GM18507 (cell line): ENCODE results near the gene DIAPH3.
"Not testable (repeated sequence)": the region's sequence is repeated elsewhere in the genome, so short reads cannot be mapped to it uniquely, and the experiment has no call there.

Experiments used
- DNase-seq: peaks from one replicate; pipeline ENCODE4 v3.0.0; 2011; ENCODE audit warnings: low read depth; ENCODE audit not compliant: insufficient read length; ENCODE audit errors: extremely low spot score
- FAIRE-seq: peaks from 2 replicates; lab custom pipeline; 2011; peaks lifted over from hg19 to GRCh38; lab: Jason Lieb, UNC

DIAPH3 gene, protein sequence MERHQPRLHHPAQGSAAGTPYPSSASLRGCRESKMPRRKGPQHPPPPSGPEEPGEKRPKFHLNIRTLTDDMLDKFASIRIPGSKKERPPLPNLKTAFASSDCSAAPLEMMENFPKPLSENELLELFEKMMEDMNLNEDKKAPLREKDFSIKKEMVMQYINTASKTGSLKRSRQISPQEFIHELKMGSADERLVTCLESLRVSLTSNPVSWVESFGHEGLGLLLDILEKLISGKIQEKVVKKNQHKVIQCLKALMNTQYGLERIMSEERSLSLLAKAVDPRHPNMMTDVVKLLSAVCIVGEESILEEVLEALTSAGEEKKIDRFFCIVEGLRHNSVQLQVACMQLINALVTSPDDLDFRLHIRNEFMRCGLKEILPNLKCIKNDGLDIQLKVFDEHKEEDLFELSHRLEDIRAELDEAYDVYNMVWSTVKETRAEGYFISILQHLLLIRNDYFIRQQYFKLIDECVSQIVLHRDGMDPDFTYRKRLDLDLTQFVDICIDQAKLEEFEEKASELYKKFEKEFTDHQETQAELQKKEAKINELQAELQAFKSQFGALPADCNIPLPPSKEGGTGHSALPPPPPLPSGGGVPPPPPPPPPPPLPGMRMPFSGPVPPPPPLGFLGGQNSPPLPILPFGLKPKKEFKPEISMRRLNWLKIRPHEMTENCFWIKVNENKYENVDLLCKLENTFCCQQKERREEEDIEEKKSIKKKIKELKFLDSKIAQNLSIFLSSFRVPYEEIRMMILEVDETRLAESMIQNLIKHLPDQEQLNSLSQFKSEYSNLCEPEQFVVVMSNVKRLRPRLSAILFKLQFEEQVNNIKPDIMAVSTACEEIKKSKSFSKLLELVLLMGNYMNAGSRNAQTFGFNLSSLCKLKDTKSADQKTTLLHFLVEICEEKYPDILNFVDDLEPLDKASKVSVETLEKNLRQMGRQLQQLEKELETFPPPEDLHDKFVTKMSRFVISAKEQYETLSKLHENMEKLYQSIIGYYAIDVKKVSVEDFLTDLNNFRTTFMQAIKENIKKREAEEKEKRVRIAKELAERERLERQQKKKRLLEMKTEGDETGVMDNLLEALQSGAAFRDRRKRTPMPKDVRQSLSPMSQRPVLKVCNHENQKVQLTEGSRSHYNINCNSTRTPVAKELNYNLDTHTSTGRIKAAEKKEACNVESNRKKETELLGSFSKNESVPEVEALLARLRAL

DNA sequence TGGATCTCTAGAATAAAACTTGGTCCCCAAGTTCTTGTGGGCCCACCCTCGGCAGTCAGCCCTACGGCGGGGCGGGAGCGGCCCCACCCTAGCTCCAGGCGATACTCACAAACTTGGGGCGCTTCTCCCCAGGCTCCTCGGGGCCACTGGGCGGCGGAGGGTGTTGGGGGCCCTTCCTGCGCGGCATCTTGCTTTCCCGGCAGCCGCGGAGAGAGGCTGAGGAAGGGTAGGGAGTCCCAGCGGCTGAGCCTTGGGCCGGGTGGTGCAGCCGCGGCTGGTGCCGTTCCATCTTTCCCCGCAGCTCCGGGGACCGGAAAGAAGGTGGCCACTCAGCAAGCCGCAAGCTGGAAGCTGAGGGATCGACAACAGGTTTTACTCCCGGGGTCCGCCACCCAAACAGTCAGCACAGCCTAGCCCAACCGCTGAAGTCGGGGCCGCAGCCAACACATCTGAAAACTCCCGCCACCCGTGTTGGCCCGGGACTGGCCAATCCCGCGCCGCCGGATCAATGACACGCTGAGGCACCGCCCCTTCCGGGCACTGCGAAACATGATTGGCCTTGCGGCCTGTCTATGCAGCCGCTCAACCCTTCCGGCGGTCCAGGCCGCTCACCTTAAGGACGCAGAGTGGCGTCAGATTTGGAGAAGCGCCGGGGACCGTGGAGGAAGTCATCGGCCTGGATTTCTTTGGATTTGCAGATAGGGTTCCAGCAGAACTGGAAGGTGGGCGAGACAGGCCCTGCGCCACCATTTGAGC, at the start of gene DIAPH3:
Gene DIAPH3, minus strand, starts transcription at position 451 of the 756 bp plus-strand sequence. Its CDS starts 162 bp downstream, at position 289.
- FAIRE-seq = peak; percentile 96
- DNase-seq = peak; percentile 82

DNA sequence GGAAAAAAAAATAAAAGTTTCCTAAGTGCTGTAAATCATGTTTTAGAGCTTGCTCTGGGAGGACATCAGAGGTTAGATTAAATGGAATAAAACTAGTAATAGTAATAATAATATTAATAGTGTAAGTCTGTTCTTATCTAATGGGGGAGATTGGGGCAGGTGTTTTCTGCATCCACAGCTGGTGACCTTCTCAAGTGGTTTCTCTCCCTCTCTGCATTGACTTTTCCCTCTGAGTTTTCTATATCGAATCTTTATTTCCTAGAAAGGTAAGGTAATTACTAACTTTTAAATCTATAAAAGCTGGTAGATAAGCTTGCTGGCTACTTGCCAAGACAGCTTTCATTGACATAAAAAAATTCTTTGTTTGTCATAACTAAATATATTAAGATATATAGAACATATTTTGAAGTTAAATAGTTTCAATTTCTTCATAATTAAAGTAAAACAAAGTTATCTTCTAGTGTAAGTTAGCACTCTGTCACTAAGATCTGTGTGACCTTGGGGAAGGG, 49.6 kb upstream of the DIAPH3 start:
- DNase-seq (no peak), FAIRE-seq (no peak)

DNA sequence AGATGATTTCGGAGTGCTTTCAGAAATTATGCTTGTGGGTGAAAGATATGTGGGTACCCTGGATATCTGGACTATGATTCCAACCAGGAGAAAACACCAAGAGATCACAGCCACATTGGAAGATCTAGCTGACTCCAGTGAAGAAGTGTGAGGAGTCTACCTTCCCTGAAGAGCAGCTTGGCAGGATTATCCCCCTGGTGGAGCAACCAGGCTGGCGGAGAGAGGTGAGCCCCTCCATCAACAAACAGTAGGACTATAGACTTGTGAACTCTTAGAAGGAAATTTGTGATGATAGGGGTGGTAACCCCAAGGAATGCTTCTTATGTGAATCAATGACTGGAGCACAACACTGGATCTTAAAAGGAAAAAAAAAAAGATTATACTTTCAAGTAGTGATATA, 47.8 kb upstream of the DIAPH3 start:
- FAIRE-seq (no peak), DNase-seq (no peak)

DNA sequence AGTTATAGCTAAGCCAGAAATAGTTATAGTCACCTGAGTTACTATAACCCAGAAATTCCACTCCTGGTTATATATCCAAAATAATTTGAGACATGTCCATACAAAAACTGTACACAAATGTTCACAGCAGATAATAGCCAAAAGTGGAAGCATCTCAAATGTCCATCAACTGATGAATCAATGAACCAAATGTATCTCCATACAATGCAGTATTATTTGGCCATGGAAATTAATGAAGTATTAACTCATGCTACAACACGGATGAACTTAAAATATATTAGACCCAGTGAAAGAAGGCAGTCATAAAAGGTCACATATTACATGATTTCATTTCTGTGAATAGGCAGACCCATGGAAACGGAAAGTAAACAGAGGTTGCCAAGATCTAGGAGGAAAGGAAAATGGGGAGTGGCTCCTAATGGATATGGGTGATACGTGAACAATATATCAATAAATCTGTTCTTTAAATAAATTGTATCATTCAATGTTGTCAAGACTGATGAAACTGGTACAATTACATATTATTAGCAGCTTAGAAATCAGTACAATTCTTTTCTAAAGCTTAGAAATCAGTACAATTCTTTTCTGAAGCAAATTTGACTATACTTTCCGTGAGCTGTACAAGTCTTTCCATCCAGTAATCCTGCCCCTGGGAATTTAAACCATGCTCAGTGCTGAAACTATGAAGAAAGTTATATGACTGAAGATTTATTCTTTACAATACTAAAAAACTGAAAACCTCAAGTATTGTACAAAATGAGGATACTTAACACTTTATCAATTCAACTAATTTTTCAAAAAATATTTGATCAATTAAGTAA, 47.0 kb upstream of the DIAPH3 start:
- no peak for DNase-seq
- no peak for FAIRE-seq

DNA sequence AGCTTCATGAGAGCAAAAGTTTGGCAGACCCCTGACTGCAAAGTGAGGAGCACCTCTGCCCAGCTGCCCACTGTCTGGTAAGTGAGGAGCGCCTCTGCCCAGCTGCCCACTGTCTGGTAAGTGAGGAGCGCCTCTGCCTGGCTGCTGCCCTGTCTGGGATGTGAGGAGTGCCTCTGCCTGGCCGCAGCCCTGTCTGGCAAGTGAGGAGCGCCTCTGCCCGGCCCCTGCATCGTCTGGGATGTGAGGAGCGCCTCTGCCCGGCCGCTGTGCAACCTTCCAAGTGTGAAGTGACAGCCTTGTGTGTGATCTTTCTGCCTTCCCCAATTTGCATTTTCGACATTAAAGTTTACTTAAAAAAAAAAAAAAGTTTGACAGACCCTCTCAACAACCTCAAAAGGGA, 41.8 kb upstream of the DIAPH3 start:
- not testable (repeated sequence) for DNase-seq

DNA sequence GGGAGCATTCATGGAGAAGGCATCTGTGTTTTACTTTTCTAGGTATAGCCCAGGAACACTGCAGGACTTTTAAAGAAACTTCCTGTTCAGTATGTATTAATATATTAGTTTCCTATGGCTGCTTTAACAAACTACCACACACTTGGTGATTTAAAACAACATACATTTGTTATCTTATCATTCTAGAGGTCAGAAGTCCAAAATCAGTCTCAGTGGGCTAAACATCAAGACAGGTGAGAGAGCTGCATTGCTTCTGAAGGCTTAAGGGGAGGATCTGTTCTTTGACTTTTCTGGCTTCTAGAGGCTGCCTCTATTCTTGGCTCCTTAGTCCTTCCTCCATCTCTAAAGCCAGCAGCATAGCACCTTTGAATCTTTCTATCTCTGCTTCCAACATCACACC, 37.6 kb upstream of the DIAPH3 start:
- no peak for DNase-seq
- FAIRE-seq = no peak

More for the DNA sequence above, 41.8 kb upstream of the DIAPH3 start:
- FAIRE-seq = not testable (repeated sequence)

DNA sequence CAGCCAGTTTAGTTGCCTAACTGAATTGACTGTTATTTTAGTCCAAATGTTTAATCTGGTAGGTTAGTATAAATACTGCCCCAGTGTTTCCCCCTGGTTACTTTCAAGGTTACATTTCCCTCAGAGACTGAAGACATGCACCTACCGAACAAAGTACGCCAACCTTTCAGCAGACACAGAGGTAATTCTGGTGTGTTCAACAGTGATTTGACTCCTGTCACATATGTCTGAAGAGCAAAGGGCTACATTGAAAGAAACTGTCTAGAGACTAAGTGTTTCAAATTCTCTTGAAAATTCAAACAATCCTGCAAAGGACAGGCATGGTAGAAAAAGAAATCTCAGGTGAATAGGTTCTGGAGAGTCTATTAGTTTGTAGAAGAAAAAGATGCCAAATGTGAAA, 32.2 kb upstream of the DIAPH3 start:
- not testable (repeated sequence) for DNase-seq
- peak; percentile 33 for FAIRE-seq

DNA sequence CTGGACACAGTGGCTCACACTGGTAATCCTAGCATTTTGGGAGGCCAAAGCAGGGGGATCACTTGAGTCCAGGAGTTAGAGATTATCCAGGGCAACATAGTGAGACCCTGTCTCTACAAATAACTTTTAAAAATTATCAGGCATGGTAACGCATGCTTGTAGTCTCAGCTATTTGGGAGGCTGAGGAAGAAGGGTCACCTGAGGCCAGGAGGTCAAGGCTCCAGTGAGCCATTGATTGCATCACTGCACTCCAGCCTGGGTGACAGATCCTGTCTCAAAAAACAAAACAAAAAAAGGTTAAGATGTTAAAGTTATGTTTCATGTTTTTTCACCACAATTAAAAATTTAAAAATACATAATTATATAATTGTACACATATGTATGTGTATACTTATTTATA, 19.2 kb upstream of the DIAPH3 start:
- FAIRE-seq (no peak), DNase-seq (no peak)

DNA sequence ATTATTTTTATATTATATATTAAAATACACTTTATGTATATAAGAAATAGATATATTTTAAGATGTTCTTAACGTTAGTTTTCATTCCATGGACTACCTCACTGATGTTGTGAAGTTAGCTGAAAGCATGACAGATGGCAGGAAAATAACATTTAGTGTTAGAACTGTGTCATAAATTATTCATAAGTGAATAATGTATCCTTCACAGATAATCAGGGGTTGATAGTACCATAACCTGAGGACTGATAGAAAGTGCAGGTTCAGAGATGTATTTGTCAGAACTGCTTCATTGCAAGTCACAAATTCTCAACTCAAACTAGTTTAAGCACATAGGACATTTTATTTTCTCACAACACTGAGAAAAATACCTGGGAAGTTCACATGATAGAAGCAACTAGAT, 14.6 kb upstream of the DIAPH3 start:
- DNase-seq = no peak
- no peak for FAIRE-seq

DNA sequence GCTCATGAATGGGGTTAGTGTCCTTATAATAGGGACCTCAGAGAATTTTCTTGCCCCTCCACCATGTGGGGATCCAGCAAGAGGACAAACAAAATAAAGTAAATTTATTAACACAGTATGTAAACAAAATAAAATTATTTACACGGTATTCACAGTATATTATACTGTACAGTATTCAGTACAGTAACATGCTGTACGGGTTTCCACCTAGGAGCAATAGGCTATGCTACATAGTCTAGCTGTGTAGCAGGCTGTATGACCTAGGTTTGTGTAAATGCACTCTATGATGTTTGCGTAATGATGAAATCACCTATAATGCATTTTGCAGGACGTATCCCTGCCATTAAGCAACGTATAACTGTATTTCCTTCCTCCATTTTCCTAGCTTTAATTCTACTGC, 11.8 kb upstream of the DIAPH3 start:
- no peak for DNase-seq
- no peak for FAIRE-seq

DNA sequence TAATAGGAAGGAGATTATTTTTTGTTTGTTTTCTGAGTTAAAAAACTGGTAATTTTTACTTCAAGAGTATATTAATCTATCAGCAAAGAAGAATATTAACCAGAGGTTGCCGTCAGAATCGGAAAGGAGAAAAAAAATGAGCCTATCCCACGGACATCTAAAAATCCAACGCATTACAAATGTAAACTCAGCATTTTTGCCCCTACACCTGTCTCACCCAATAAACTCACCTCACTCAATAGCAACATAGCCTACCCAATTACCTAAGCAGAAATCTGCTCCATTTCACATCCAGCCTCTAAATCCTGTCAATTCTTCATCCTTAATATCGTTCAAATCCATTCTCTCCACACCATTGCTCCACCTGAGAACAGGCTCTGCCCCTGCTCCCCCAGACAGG, 10.4 kb upstream of the DIAPH3 start:
- FAIRE-seq (no peak), DNase-seq (no peak)

DNA sequence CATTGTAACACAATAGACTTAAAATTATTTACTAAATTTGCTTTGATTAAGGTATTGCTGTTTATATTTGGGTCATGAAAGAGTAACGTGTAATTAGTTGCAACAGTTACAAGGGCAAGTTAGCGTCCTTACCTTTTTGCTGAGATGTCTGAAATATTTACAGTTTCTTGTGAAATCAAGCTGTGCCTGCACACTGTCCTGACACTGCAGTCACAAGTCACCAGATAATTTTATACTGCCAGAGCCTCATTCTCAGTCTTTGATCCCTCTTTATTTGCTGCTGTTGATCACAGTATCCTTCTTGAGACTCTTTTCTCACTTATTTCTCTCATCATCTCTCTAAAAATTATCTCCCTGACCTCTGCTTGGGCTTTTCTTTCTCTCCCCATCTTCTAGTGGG, 8.4 kb upstream of the DIAPH3 start:
- FAIRE-seq (no peak), DNase-seq (no peak)

DNA sequence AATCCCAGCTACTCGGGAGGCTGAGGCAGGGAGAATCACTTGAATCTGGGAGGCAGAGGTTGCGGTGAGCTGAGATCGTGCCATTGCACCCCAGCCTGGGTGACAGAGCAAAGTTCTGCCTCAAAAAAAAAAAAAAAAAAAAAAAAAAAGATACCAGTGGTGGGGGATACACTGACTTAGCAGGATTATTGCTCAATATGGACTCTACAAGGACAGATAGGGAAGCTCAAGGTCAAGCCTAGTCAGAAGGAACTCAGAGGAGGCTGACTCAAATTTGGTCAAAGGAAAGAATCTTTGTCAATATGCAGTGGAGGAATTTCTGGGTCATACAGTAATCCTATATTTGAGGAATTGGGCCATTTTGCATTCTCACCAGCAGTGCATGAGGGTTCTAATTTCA, 6.7 kb upstream of the DIAPH3 start:
- DNase-seq = no peak
- no peak for FAIRE-seq

DNA sequence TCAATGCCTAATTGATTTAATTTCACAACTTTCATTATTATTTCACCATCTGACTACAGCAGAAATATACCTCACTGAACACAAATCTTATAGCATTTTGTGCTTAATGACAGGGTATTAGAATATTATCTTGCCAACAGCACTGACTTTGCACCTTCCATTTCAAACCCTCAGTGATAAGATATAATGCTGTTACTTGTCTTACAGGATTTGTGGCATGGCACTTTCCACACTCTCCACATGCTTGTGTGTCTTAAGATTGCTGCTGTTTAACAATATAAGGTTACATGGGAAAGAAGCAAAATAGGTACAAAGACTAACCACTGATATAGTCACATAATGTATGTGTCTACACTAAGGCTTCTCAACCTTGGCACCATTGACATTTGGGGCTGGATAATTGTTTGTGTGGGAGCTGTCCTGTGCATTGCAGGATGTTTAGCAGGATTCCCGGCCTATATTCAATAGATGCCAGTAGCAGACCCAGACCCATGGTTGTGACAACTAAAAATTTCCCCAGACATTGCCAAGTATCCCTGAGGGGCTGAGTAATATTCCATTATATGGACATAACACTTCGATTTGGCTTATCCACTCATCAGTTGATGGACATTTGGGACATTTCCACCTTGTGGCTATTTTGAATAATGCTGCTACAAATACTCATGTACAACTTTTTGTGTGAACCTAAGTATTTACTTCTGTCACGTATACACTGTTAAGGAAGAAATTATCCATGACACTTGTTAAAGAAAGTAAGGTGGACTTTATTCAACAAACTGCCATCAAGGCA, 5.7 kb upstream of the DIAPH3 start:
- FAIRE-seq (no peak), DNase-seq (no peak)

DNA sequence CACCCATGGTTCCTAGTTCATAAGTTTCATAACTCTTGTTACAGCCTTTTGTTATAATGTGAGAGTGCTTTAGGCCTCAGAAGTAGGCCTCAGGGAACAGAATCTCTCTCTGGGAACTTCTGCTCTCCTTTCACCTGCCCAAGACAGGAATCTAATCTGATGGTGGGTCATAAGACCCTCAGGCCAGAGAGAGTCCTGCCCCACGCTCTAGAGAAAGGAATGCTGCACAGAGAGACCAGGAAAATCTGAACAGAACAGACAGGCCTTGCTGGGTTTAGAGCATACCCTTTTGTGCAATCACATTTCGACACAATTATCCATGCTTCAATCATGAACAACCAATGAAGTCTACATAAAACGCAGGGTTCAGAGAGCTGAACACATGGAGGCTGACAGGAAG, 3.4 kb upstream of the DIAPH3 start:
- FAIRE-seq = no peak
- DNase-seq = no peak

DNA sequence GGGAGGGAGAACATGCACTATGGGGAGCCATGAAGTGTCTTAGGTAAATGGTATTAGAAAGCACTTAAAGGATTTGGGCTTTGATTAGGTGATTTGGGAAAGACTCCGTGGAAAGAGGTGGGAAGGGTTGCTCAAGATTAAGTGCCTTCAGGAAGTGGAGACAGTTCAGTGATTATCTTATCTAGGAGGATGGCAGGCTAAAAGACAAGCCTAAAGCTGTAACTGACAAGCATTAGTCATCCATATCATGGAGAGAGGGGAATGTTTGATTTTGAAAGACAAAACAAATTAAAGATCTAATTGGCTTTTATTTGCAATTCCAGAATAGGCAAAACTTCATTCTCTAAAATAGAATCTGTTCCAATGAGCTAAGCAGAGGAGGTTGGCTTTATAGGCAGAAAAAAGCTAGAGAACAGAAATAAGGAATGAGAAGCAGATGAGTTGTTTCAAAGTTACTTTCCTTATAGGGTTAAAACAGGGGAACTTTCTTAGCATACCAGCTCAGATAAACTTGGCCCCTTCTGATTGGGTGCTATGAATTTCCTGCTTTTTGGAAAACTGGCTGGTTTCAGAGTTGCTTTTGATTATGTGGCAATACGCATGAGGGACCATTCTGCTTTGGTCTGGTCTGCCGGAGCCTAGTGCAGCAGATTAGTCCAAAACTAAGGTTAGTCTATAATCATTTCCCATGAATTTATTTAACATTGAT, 1.8 kb upstream of the DIAPH3 start:
- no peak for FAIRE-seq

More for the DNA sequence above, 1.8 kb upstream of the DIAPH3 start:
- DNase-seq = no peak
